HG03571 (cell line): ENCODE data around the gene TM6SF1.

Source experiments
- ATAC-seq: cut with Tn5 transposase; IDR thresholded peaks from one replicate; pipeline ENCODE4 v1.9.1; 2021; ENCODE audit not compliant: unreplicated experiment

TM6SF1 gene

DNA sequence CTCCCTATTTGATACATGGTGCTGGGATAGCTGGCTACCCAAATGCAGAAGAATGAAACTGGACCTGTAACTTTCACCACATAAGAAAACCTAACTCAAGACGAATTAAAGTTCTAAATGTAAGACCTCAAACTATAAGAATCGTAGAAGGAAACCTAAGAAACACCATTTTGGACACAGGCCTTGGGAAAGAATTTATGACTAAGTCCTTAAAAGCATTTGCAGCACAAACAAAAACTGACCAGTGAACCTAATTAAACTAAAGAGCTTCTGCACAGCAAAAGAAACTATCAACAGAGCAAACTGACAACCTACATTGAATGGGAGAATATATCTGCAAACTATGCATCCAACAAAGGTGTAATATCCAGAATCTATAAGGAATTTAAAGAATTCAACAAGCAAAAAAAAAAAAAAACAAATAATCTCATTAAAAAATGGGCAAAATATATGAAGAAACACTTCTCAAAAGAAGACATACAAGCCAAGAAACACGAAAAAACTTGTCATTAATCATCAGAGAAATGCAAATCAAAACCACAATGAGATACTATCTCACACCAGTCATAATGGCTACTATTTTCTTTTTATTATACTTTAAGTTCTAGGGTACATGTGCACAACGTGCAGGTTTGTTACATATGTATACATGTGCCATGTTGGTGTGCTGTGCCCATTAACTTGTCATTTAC is 63.2 kb downstream of the TM6SF1 start:
- no peak for ATAC-seq

DNA sequence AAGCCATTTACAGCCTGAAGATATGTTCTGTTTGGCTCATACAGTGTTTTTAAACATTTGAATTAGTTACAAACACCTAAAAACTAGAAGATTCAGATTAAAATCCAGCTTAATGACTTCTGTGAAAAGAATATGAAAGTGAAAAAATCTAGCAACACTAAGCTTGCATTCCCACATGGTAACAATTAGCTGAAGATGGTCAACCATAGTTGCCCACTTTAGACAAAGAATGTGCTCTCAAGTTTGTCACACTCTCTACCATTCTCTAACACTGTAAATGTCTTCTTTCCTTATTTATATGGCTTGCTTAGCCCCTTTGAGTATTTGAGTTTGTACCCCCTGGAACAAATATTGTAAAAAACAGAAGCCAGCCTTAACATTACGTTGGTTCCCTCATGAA is 67.4 kb downstream of the TM6SF1 start:
- ATAC-seq = no peak

DNA sequence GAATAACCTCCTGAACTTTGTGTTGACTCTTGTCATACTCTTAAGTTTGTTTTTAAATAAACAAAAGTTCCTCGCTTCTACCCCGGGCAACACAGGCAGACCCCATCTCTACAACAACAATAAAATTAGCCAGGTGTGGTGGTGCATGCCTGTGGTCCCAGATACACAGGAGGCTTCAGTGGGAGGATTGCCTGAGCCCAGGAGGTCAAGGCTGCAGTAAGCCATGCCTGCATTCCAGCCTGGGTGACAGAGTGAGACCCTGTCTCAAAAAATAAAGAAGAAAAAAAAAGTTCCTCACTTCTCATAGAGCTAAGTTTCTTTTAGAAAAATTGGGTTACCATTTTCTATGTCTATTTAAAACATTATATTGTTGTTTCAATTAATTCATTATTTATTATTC is 70.9 kb downstream of the TM6SF1 start:
- no peak for ATAC-seq

DNA sequence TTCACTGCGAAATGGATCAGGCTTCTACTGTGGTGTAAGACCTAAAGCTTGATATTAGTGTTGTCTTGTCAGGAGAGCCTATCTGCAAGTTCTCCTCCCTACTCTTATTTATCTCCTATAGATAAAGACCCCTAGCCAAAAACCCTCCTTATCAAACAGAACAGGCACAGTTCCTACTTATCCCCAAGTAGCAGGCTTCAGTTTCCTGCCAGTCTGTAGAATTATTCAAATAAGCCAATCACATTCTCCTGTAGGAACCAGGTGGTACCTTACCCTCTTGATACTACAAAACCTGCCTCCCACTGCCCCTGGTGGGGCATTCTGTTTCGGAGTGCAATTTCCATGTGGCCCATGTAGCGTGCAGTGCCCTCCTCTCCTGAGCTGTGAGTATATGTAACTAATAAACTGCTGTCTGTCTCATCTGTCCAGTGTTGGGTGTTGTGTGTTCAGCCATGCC is 71.5 kb downstream of the TM6SF1 start:
- ATAC-seq = no peak

DNA sequence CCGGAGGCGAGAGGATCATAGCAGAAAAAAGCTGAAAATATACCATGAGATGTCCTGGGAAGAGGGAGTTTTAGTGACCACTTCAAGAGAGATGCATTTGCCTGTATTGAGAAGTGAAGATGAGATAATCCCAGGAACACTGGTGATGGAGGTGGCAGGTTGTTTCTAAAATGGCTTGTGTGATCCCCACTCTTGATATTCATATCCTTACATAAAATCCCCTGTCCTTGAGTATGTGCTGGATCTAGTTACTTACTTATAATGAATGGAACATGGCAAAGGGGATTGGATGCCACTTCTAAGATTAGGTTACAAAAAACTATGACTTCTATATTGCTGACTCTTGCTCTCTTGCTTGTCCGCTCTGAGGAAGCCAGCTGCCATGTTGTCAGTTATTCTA is 78.1 kb downstream of the TM6SF1 start:
- ATAC-seq = no peak
